Esophagus squamous epithelium (tissue), 4 donors: Measurements from ENCODE around the gene BBOX1.

Experiments
- CTCF ChIP-seq, 6 experiments: fragments of 450-650 bp in 4 of 6; fragments of 200-600 bp in 2 of 6; sonication (generic) in 2 of 6; IDR thresholded peaks; one replicate each; pipeline ENCODE4 v1.5.1; 2016 to 2019; ENCODE audit warnings: antibody characterized with exemption in 6 of 6, mild to moderate bottlenecking in 4 of 6, moderate library complexity in 4 of 6
- POLR2A ChIP-seq, 4 donors: fragments of 450-650 bp; IDR thresholded peaks; one replicate each; pipeline ENCODE4 v1.6.1; 2017; ENCODE audit warnings: antibody characterized with exemption in 4 of 4, mild to moderate bottlenecking in 4 of 4, moderate library complexity in 3 of 4

- no peak for TF ChIP-seq CTCF (IDR thresholded peaks at IDR 0.05)
- no peak for TF ChIP-seq POLR2A (IDR thresholded peaks at IDR 0.05)
Observed at GRCh38 chr11:27174672-27175210, 134.1 kb downstream of the BBOX1 start.
